ENCODE measurements around the gene FHAD1. TPM values are rescaled to one million over a fixed set of nuclear protein-coding genes. Genes with fewer than 3 reads are reported as not detected.
"Not testable (repeated sequence)": the region's sequence is repeated elsewhere in the genome, so short reads cannot be mapped to it uniquely, and the experiment has no call there.

The FHAD1 gene
- polyA plus RNA-seq, 3 donors: 0.67 to 0.69 TPM; not detected in 1

GRCh38 chr1:15296585-15297321 is 49.7 kb downstream of the FHAD1 start:
- Histone ChIP-seq H3K36me3 (replicated peaks in 1 of 2; ENCODE audit: control insufficient read depth in 1 of 2, insufficient read depth in 2 of 2, low read length in 2 of 2) (no peaks in the 10 kb centered on the region), H3K9ac (ENCODE audit: insufficient read depth, low read length, poor library complexity, severe bottlenecking) (no peak overlapping the region), H3K4me3 (replicated peaks in 1 of 3; ENCODE audit: low read depth in 2 of 3, low read length in 3 of 3) (no peak overlapping the region), H2AFZ (ENCODE audit: insufficient read depth, low read depth, low read length, poor library complexity, severe bottlenecking) (no peak overlapping the region), H4K20me1 (ENCODE audit: insufficient read depth, low read length) (no peaks in the 10 kb centered on the region), H3K4me1 (ENCODE audit: control insufficient read depth in 1 of 2, insufficient read depth in 2 of 2, low read length in 2 of 2) (peaks cover 10 to 13% of the 10 kb centered on the region in 2 donors), H3K79me2 (ENCODE audit: insufficient read depth, low read length) (no peaks in the 10 kb centered on the region), H3K4me2 (replicated peaks; ENCODE audit: extremely low read depth, low read length, poor library complexity, severe bottlenecking) (no peak overlapping the region), H3K9me3 (replicated peaks in 1 of 2; ENCODE audit: control insufficient read depth in 1 of 2, insufficient read depth in 1 of 2, low read length in 2 of 2) (peaks cover 0 to 2% of the 10 kb centered on the region in 2 donors), H3K27me3 (ENCODE audit: control insufficient read depth in 2 of 2, insufficient read depth in 2 of 2, low read length in 2 of 2) (no peaks in the 10 kb centered on the region), H3K27ac (ENCODE audit: low read depth in 1 of 2, low read length in 2 of 2) (peak overlapping the region in 1 of 2 donors; percentile 36)
- Mint-ChIP-seq H3K27ac (peak overlapping the region in 1 of 7 donors; percentile 34), H3K4me1 (peaks cover 15% of the 10 kb centered on the region), H3K9me3 (peaks cover 0 to 3% (median 1%) of the 10 kb centered on the region in 7 donors), H3K36me3 (no peaks in the 10 kb centered on the region), H3K27me3 (ENCODE audit: low read depth in 3 of 3) (peaks cover 0 to 6% (median 0%) of the 10 kb centered on the region in 3 donors), H3K4me3 (no peak overlapping the region)
- 97% methylated on average over 7 of the region's 9 CpGs for WGBS (ENCODE audit: insufficient coverage)
- DNase-seq: peak; percentile 23 to 64 (median 46)
- intact Hi-C loops (cut with micrococcal nuclease): no loop called here
- TF ChIP-seq, protein P1, sequence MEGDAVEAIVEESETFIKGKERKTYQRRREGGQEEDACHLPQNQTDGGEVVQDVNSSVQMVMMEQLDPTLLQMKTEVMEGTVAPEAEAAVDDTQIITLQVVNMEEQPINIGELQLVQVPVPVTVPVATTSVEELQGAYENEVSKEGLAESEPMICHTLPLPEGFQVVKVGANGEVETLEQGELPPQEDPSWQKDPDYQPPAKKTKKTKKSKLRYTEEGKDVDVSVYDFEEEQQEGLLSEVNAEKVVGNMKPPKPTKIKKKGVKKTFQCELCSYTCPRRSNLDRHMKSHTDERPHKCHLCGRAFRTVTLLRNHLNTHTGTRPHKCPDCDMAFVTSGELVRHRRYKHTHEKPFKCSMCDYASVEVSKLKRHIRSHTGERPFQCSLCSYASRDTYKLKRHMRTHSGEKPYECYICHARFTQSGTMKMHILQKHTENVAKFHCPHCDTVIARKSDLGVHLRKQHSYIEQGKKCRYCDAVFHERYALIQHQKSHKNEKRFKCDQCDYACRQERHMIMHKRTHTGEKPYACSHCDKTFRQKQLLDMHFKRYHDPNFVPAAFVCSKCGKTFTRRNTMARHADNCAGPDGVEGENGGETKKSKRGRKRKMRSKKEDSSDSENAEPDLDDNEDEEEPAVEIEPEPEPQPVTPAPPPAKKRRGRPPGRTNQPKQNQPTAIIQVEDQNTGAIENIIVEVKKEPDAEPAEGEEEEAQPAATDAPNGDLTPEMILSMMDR (IDR thresholded peaks at IDR 0.05): no peak

- DNase-seq; H3K4me3 Mint-ChIP-seq; H3K27ac ChIP-seq (ENCODE audit: low read depth in 1 of 2, low read length in 2 of 2); H3K9ac ChIP-seq (ENCODE audit: insufficient read depth, low read length, poor library complexity, severe bottlenecking); H2AFZ ChIP-seq (ENCODE audit: insufficient read depth, low read depth, low read length, poor library complexity, severe bottlenecking); H3K4me2 ChIP-seq (replicated peaks; ENCODE audit: extremely low read depth, low read length, poor library complexity, severe bottlenecking); H3K4me3 ChIP-seq (replicated peaks in 1 of 3; ENCODE audit: low read depth in 2 of 3, low read length in 3 of 3); H3K79me2 ChIP-seq (ENCODE audit: insufficient read depth, low read length); H3K27me3 ChIP-seq (ENCODE audit: control insufficient read depth in 2 of 2, insufficient read depth in 2 of 2, low read length in 2 of 2); intact Hi-C loops (cut with micrococcal nuclease); H3K9me3 ChIP-seq (replicated peaks in 1 of 2; ENCODE audit: control insufficient read depth in 1 of 2, insufficient read depth in 1 of 2, low read length in 2 of 2); H4K20me1 ChIP-seq (ENCODE audit: insufficient read depth, low read length); H3K9me3 Mint-ChIP-seq; H3K36me3 Mint-ChIP-seq; H3K36me3 ChIP-seq (replicated peaks in 1 of 2; ENCODE audit: control insufficient read depth in 1 of 2, insufficient read depth in 2 of 2, low read length in 2 of 2); H3K27me3 Mint-ChIP-seq (ENCODE audit: low read depth in 3 of 3); H3K27ac Mint-ChIP-seq: not testable (repeated sequence)
- peaks cover 15% of the 10 kb centered on the region for H3K4me1 Mint-ChIP-seq
- peaks cover 10 to 13% of the 10 kb centered on the region in 2 donors for H3K4me1 ChIP-seq (ENCODE audit: control insufficient read depth in 1 of 2, insufficient read depth in 2 of 2, low read length in 2 of 2)
- 100% methylated on average over 1 of the region's 4 CpGs for WGBS (ENCODE audit: insufficient coverage)
Observed at GRCh38 chr1:15297975-15298374, 51.0 kb downstream of the FHAD1 start.
